Fibroblast of lung (primary cell): ENCODE measurements around the gene ZNF512. TPM values are rescaled to one million over a fixed set of nuclear protein-coding genes. Genes with fewer than 3 reads are reported as not detected.

Experiments
- DNase-seq, 2 donors: peaks; one replicate each; pipeline versions ENCODE4 v3.0.0 to v3.0.0-alpha.2; 2010; ENCODE audit warnings: low read depth in 2 of 2
- H2AFZ ChIP-seq: 2 replicates; pipeline ENCODE4 v1.5.1; 2012; ENCODE audit warnings: low read length, control low read depth, inconsistent platforms
- H3K27ac ChIP-seq: 2 replicates; pipeline ENCODE4 v1.5.1; 2011; ENCODE audit warnings: low read length, control low read depth; ENCODE audit not compliant: insufficient read depth
- H3K27me3 ChIP-seq: 2 replicates; pipeline ENCODE4 v1.5.1; 2011; ENCODE audit warnings: mild to moderate bottlenecking, low read length; ENCODE audit not compliant: control insufficient read depth, insufficient read depth
- H3K36me3 ChIP-seq: 2 replicates; pipeline ENCODE4 v1.5.1; 2011; ENCODE audit warnings: low read length; ENCODE audit not compliant: control insufficient read depth, insufficient read depth
- H3K4me1 ChIP-seq: 2 replicates; pipeline ENCODE4 v1.5.1; 2011; ENCODE audit warnings: low read length; ENCODE audit not compliant: control insufficient read depth, insufficient read depth; ENCODE audit errors: extremely low read depth
- H3K4me2 ChIP-seq: 2 replicates; pipeline ENCODE4 v1.5.1; 2011; ENCODE audit warnings: low read length, control low read depth; ENCODE audit not compliant: insufficient read depth; ENCODE audit errors: extremely low read depth
- H3K4me3 ChIP-seq, 4 experiments: fragments of 200-600 bp in 1 of 4; sonication (generic) in 1 of 4; replicated peaks in 1 of 4; 2 replicates each; pipeline ENCODE4 v1.5.1; 2011 to 2016; ENCODE audit warnings: low read length in 4 of 4, low read depth in 3 of 4, mild to moderate bottlenecking in 3 of 4, control low read depth in 2 of 4, inconsistent platforms in 1 of 4, mixed read lengths in 1 of 4; ENCODE audit not compliant: insufficient read depth in 1 of 4; ENCODE audit errors: control extremely low read depth in 1 of 4
- H3K79me2 ChIP-seq: 2 replicates; pipeline ENCODE4 v1.5.1; 2012; ENCODE audit warnings: mild to moderate bottlenecking, low read length, inconsistent platforms; ENCODE audit not compliant: control insufficient read depth, insufficient read depth
- H3K9ac ChIP-seq: 2 replicates; pipeline ENCODE4 v1.5.1; 2011; ENCODE audit warnings: mild to moderate bottlenecking, low read length, control low read depth; ENCODE audit not compliant: insufficient read depth
- H3K9me3 ChIP-seq: 2 replicates; pipeline ENCODE4 v1.5.1; 2012; ENCODE audit warnings: low read depth, low read length; ENCODE audit not compliant: control insufficient read depth, insufficient read depth
- H4K20me1 ChIP-seq: 2 replicates; pipeline ENCODE4 v1.5.1; 2011; ENCODE audit warnings: low read length; ENCODE audit not compliant: control insufficient read depth, insufficient read depth; ENCODE audit errors: extremely low read depth
- EZH2 ChIP-seq: IDR thresholded peaks from 2 replicates; pipeline ENCODE4 v1.5.1; 2012; ENCODE audit warnings: low read length, control low read depth, mild to moderate bottlenecking; ENCODE audit errors: missing control alignments
- polyA plus RNA-seq, 2 donors: library from polyadenylated mRNA; depleted of rRNA in 1 of 2; stranded (reverse) in 1 of 2; unstranded in 1 of 2; fragments of >200 nt; gene quantifications; 2 replicates each; pipeline ENCODE4 v1.2.1, GENCODE V29; 2011 to 2012; ENCODE audit warnings: missing spikeins in 1 of 2
- total RNA-seq: library from RNA; depleted of rRNA; stranded (reverse); fragments of >200 nt; gene quantifications from 2 replicates; pipeline ENCODE4 v1.2.1, GENCODE V29; 2014
- TF ChIP-seq, protein P1 (sequence below), 2 donors: IDR thresholded peaks in 1 of 2; conservative IDR thresholded peaks in 1 of 2; 1 replicate in 1 of 2; 2 replicates in 1 of 2; pipeline ENCODE4 v1.5.1; 2011 to 2012; ENCODE audit warnings: low read length in 2 of 2, control low read depth in 1 of 2, inconsistent platforms in 1 of 2, low read depth in 1 of 2, mild to moderate bottlenecking in 1 of 2

Gene ZNF512
- total and polyA plus RNA-seq, 2 donors (not counting 1 experiment from before 2014, with no cell fraction given): 23.6 to 36.6 TPM

GRCh38 chr2:27584597-27584996 lies 1.8 kb downstream of the ZNF512 start:
- H3K4me1 ChIP-seq: peaks cover 2% of the 10 kb centered on the region
- H2AFZ ChIP-seq: no peak overlapping the region
- TF ChIP-seq, protein P1, sequence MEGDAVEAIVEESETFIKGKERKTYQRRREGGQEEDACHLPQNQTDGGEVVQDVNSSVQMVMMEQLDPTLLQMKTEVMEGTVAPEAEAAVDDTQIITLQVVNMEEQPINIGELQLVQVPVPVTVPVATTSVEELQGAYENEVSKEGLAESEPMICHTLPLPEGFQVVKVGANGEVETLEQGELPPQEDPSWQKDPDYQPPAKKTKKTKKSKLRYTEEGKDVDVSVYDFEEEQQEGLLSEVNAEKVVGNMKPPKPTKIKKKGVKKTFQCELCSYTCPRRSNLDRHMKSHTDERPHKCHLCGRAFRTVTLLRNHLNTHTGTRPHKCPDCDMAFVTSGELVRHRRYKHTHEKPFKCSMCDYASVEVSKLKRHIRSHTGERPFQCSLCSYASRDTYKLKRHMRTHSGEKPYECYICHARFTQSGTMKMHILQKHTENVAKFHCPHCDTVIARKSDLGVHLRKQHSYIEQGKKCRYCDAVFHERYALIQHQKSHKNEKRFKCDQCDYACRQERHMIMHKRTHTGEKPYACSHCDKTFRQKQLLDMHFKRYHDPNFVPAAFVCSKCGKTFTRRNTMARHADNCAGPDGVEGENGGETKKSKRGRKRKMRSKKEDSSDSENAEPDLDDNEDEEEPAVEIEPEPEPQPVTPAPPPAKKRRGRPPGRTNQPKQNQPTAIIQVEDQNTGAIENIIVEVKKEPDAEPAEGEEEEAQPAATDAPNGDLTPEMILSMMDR (conservative IDR thresholded peaks at IDR 0.05 in 1 of 2, IDR thresholded peaks at IDR 0.05 in 1 of 2; ENCODE audit: low read depth in 1 of 2, low read length in 2 of 2): no peak
- TF ChIP-seq EZH2: no peak
- no peaks in the 10 kb centered on the region for H3K36me3 ChIP-seq
- peak overlapping the region; percentile 77 for H3K4me2 ChIP-seq
- H3K79me2 ChIP-seq: peaks cover 65% of the 10 kb centered on the region
- H3K4me3 ChIP-seq: peak overlapping the region; percentile 14 to 93 (median 78)
- no peaks in the 10 kb centered on the region for H3K27me3 ChIP-seq
- H3K27ac ChIP-seq: no peak overlapping the region
- no peaks in the 10 kb centered on the region for H4K20me1 ChIP-seq
- H3K9ac ChIP-seq: no peak overlapping the region
- no peaks in the 10 kb centered on the region for H3K9me3 ChIP-seq
- DNase-seq: no peak

DNA sequence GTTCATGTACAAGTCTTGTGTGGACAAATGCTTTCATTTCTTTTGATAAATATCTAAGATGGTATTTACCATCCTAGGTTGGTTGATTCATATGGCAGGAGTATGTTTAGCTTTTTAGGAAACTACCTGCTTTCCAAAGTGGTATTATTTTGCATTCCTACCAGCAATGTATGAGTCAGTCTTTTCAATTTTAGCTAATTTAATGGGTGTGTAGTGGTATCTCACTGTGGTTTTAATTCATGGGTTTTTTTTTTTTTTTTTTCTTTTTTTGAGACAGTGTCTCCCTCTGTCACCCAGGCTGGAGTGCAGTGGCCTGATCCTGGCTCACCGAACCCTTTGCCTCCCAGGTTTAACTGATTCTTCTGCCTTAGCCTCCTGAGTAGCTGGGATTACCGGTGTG lies 4.2 kb downstream of the ZNF512 start:
- Histone ChIP-seq H3K36me3 (no peaks in the 10 kb centered on the region), H3K4me3 (no peak overlapping the region), H3K79me2 (peaks cover 85% of the 10 kb centered on the region), H3K27ac (no peak overlapping the region), H3K4me1 (peaks cover 2% of the 10 kb centered on the region), H3K4me2 (no peak overlapping the region), H3K9me3 (no peaks in the 10 kb centered on the region), H3K27me3 (no peaks in the 10 kb centered on the region), H3K9ac (no peak overlapping the region), H2AFZ (no peak overlapping the region), H4K20me1 (no peaks in the 10 kb centered on the region)
- no peak for DNase-seq
- no peak for TF ChIP-seq EZH2
- TF ChIP-seq, protein P1 (conservative IDR thresholded peaks at IDR 0.05 in 1 of 2, IDR thresholded peaks at IDR 0.05 in 1 of 2; ENCODE audit: low read depth in 1 of 2, low read length in 2 of 2): no peak

GRCh38 chr2:27588308-27588707 lies 5.5 kb downstream of the ZNF512 start:
- Histone ChIP-seq H3K4me3 (no peak overlapping the region), H3K79me2 (peaks cover 91% of the 10 kb centered on the region), H2AFZ (no peak overlapping the region), H3K9me3 (no peaks in the 10 kb centered on the region), H3K27ac (no peak overlapping the region), H3K4me2 (no peak overlapping the region), H3K4me1 (no peaks in the 10 kb centered on the region), H3K27me3 (no peaks in the 10 kb centered on the region), H3K36me3 (no peaks in the 10 kb centered on the region), H3K9ac (no peak overlapping the region), H4K20me1 (no peaks in the 10 kb centered on the region)
- no peak for TF ChIP-seq EZH2
- TF ChIP-seq, protein P1 (conservative IDR thresholded peaks at IDR 0.05 in 1 of 2, IDR thresholded peaks at IDR 0.05 in 1 of 2; ENCODE audit: low read depth in 1 of 2, low read length in 2 of 2): no peak
- peak in 1 of 2 donors; percentile 13 for DNase-seq
